A549 (cell line): ENCODE measurements around the gene GPR142. TPM values are rescaled to one million over a fixed set of nuclear protein-coding genes. Genes with fewer than 3 reads are reported as not detected.

Experiments used
- ATAC-seq, 2 experiments: fragments of 200-7000 bp in 1 of 2; fragments of >200 bp in 1 of 2; cut with Nextera tagmentation in 1 of 2; cut with Tn5 transposase in 1 of 2; 3 replicates each; pipeline versions ENCODE4 v1.8.0 to v1.9.1; 2018 to 2020; ENCODE audit warnings: mild to moderate bottlenecking in 1 of 2, moderate library complexity in 1 of 2
- CTCF ChIA-PET: fragments of 300-600 bp; sonication (Branson Sonifier 250); formaldehyde crosslinking; extraction: SDS; loops from one replicate; lab custom pipeline; 2021; ENCODE audit warnings: antibody characterized with exemption, inconsistent platforms; lab: Yijun Ruan, JAX
- POLR2A ChIA-PET: fragments of 350-600 bp; formaldehyde crosslinking; extraction: SDS; loops from one replicate; lab custom pipeline; 2021; ENCODE audit warnings: antibody characterized with exemption, inconsistent platforms; lab: Yijun Ruan, JAX
- DNase-seq, 2 experiments: peaks; one replicate each; pipeline versions ENCODE4 v3.0.0 to v3.0.0-alpha.2; 2011 to 2016; ENCODE audit warnings: low read depth in 1 of 2, low spot score in 1 of 2
- FAIRE-seq: peaks from 2 replicates; lab custom pipeline; 2011; peaks lifted over from hg19 to GRCh38; lab: Jason Lieb, UNC
- H3K27ac ChIP-seq, 2 experiments: fragments of >200 bp; sonication (Bioruptor Twin); formaldehyde crosslinking; 3 replicates each; pipeline ENCODE4 v1.5.1; 2016 to 2017
- H3K4me1 ChIP-seq: fragments of >200 bp; sonication (Bioruptor Twin); formaldehyde crosslinking; 3 replicates; pipeline ENCODE4 v1.6.1; 2016
- H3K4me2 ChIP-seq: fragments of >200 bp; sonication (Bioruptor Twin); formaldehyde crosslinking; 3 replicates; pipeline ENCODE4 v1.6.1; 2016
- H3K4me3 ChIP-seq: fragments of >200 bp; sonication (Bioruptor Twin); formaldehyde crosslinking; 3 replicates; pipeline ENCODE4 v1.5.1; 2016
- H3K9me3 ChIP-seq: fragments of >200 bp; sonication (Bioruptor Twin); formaldehyde crosslinking; 3 replicates; pipeline ENCODE4 v1.6.1; 2016
- CBX2 ChIP-seq: fragments of 200-600 bp; sonication (generic); IDR thresholded peaks from 2 replicates; pipeline ENCODE4 v1.6.1; 2016; ENCODE audit warnings: low read depth, mild to moderate bottlenecking, borderline replicate concordance
- CEBPB ChIP-seq, 2 experiments: fragments of >200 bp in 1 of 2; sonication (Bioruptor Twin) in 1 of 2; formaldehyde crosslinking in 1 of 2; IDR thresholded peaks; 2 replicates each; pipeline ENCODE4 v1.6.1; 2012 to 2016
- FOSB ChIP-seq: fragments of 250-450 bp; sonication (Bioruptor Pico); IDR thresholded peaks from 2 replicates; pipeline ENCODE4 v1.5.0; 2020; ENCODE audit warnings: mild to moderate bottlenecking, moderate library complexity
- HOXB5 ChIP-seq: fragments of 250-450 bp; sonication (Bioruptor Pico); IDR thresholded peaks from 2 replicates; pipeline ENCODE4 v1.5.0; 2020; ENCODE audit warnings: mild to moderate bottlenecking, moderate library complexity
- JUN ChIP-seq, 2 experiments: fragments of >200 bp; sonication (Bioruptor Twin); formaldehyde crosslinking; IDR thresholded peaks; 2 replicates in 1 of 2; 3 replicates in 1 of 2; pipeline ENCODE4 v1.6.1; 2016 to 2017
- MAX ChIP-seq: IDR thresholded peaks from 2 replicates; pipeline ENCODE4 v1.6.1; 2012
- NFE2L2 ChIP-seq: fragments of 150-350 bp; conservative IDR thresholded peaks from 2 replicates; pipeline ENCODE4 v1.6.1; 2014; ENCODE audit warnings: low read length
- NR3C1 ChIP-seq: fragments of >200 bp; sonication (Bioruptor Twin); formaldehyde crosslinking; IDR thresholded peaks from 3 replicates; pipeline ENCODE4 v1.6.1; 2017
- POLR2A ChIP-seq: IDR thresholded peaks from 2 replicates; pipeline ENCODE4 v1.6.1; 2012; ENCODE audit warnings: mild to moderate bottlenecking, low read length
- RARB ChIP-seq: fragments of 250-450 bp; sonication (Bioruptor Pico); IDR thresholded peaks from 2 replicates; pipeline ENCODE4 v1.8.0; 2021; ENCODE audit warnings: mild to moderate bottlenecking, moderate library complexity
- RFX5 ChIP-seq: fragments of 450-650 bp; IDR thresholded peaks from 2 replicates; pipeline ENCODE4 v1.7.1; 2014; ENCODE audit warnings: antibody characterized with exemption, mild to moderate bottlenecking, moderate library complexity
- TFCP2L1 ChIP-seq: fragments of 250-450 bp; sonication (Bioruptor Pico); IDR thresholded peaks from 2 replicates; pipeline ENCODE4 v1.5.0; 2021; ENCODE audit warnings: mild to moderate bottlenecking
- ZFP36 ChIP-seq: fragments of 450-650 bp; IDR thresholded peaks from 2 replicates; pipeline ENCODE4 v1.6.1; 2014; ENCODE audit warnings: borderline replicate concordance; ENCODE audit not compliant: partially characterized antibody
- ZNF302 ChIP-seq: fragments of 250-450 bp; sonication (Bioruptor Pico); IDR thresholded peaks from 2 replicates; pipeline ENCODE4 v1.9.0; 2021; ENCODE audit warnings: inconsistent platforms, mild to moderate bottlenecking, moderate library complexity
- ZSCAN20 ChIP-seq: fragments of 250-450 bp; sonication (Bioruptor Pico); IDR thresholded peaks from 2 replicates; pipeline ENCODE4 v1.8.0; 2022; ENCODE audit warnings: mild to moderate bottlenecking, moderate library complexity
- WGBS: methylation state at CpG from one replicate; pipeline ENCODE4 v1.1.6; 2017; ENCODE audit errors: missing lambda C conversion rate; 5-methylcytosine and 5-hydroxymethylcytosine counted together
- polyA plus RNA-seq, 4 experiments: library from polyadenylated mRNA; depleted of rRNA in 3 of 4; stranded (reverse); fragments of >200 nt; fragmentation: RNase III in 1 of 4; extraction: RNeasy Plus Mini Kit Qiagen cat#74134 plus additional on column Dnase treatment in 1 of 4; gene quantifications; 2 replicates in 3 of 4; 3 replicates in 1 of 4; pipeline ENCODE4 v1.2.3, GENCODE V29; 2011 to 2017
- TF ChIP-seq, protein P1 (sequence below): fragments of 450-650 bp; IDR thresholded peaks from 2 replicates; pipeline ENCODE4 v1.6.1; 2014; ENCODE audit warnings: antibody characterized with exemption
- TF ChIP-seq, protein P2 (sequence below): IDR thresholded peaks from 2 replicates; pipeline ENCODE4 v1.6.1; 2012; ENCODE audit warnings: low read depth, borderline replicate concordance
- TF ChIP-seq, protein P3 (sequence below): fragments of 250-450 bp; sonication (Bioruptor Pico); IDR thresholded peaks from 2 replicates; pipeline ENCODE4 v1.5.0; 2021; ENCODE audit warnings: mild to moderate bottlenecking, moderate library complexity, borderline replicate concordance
- TF ChIP-seq, protein P4 (sequence below): fragments of 200-600 bp; sonication (generic); IDR thresholded peaks from 2 replicates; pipeline ENCODE4 v1.6.1; 2016; ENCODE audit warnings: antibody characterized with exemption, mild to moderate bottlenecking, moderate library complexity
- TF ChIP-seq, protein P5 (sequence below): fragments of >200 bp; sonication (Bioruptor Twin); formaldehyde crosslinking; IDR thresholded peaks from 3 replicates; pipeline ENCODE4 v1.6.1; 2016

The GPR142 gene
- polyA plus RNA-seq, 2 of the 4 experiments (the other 2 are of a cell fraction): not detected

DNA sequence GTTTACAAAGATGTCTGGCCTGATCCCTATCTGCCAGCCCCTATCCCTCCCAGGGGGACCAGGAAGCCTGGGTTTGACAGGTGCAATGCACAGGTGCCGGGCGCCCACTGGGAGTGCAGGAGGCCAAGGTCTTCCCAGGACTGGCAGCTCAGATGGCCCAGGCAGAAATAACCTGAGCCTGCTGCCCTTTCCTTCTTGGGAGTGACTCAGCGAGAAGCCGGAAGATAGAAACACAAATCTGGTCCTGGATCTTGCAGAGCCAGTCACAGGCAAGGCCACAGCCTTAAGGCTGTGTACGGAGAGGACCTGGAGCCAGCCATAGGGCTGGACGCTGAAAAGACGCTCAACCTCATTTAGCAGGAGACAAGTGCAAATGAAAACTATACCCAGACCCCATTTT lies 27.7 kb downstream of the GPR142 start:
- H3K27ac ChIP-seq: peak overlapping the region in 1 of 2 experiments; percentile 42; a peak in 2 of 6 replicates
- ChIA-PET CTCF (interaction anchor here (0.6 to 11.3 kb wide), 13 partner anchors 8 to 737 kb away, joined by 3 to 127 read pairs (median 3); partner anchors contain the start of genes BTBD17 and GPR142), POLR2A (no interaction called here)
- no peak for TF ChIP-seq POLR2A
- H3K4me2 ChIP-seq: no peak overlapping the region
- WGBS: 87% methylated on average over 7 of the region's 7 CpGs
- H3K4me1 ChIP-seq: peaks cover 5% of the 10 kb centered on the region; the same call in 2 of the 3 replicates
- H3K4me3 ChIP-seq: no peak overlapping the region
- FAIRE-seq: no peak
- no peaks in the 10 kb centered on the region for H3K9me3 ChIP-seq
- ATAC-seq: peak; percentile 41 to 49; a peak in 5 of 6 replicates
- peak in 1 of 2 experiments; percentile 27 for DNase-seq

DNA sequence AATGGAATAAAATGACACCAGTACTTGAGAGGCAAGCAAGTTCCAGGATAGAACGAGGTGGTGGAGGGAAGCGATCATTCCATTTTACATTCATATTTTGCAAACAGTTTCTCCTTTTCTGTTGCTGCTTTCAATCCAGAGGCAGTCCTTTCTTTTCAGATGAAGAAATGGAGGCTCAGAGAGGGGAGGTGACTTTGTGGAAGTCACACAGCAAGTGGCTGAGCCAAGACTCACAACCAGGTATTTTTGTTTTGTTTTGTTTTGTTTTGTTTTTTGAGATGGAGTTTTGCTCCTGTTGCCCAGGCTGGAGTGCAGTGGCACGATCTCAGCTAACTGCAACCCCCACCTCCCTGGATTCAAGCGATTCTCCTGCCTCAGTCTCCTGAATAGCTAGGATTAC lies 29.3 kb downstream of the GPR142 start:
- FAIRE-seq: no peak
- H3K27ac ChIP-seq: no peak overlapping the region
- H3K4me3 ChIP-seq: no peak overlapping the region
- no peak for ATAC-seq
- H3K4me2 ChIP-seq: no peak overlapping the region
- no peaks in the 10 kb centered on the region for H3K9me3 ChIP-seq
- POLR2A ChIA-PET: no interaction called here
- no peak for DNase-seq
- H3K4me1 ChIP-seq: peaks cover 5% of the 10 kb centered on the region; the same call in 2 of the 3 replicates
- CTCF ChIA-PET: interaction anchor here (7.6 to 11.3 kb wide), 2 partner anchors 13 to 61 kb away, joined by 72 to 127 read pairs; no protein-coding TSS in a partner anchor
- 64% methylated on average over 4 of the region's 4 CpGs for WGBS
- TF ChIP-seq NFE2L2: no peak
- no peak for TF ChIP-seq FOSB (CRISPR knock-in tag)
- TF ChIP-seq, protein P1, sequence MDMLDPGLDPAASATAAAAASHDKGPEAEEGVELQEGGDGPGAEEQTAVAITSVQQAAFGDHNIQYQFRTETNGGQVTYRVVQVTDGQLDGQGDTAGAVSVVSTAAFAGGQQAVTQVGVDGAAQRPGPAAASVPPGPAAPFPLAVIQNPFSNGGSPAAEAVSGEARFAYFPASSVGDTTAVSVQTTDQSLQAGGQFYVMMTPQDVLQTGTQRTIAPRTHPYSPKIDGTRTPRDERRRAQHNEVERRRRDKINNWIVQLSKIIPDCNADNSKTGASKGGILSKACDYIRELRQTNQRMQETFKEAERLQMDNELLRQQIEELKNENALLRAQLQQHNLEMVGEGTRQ: no peak
- TF ChIP-seq ZFP36: peak; percentile 61

- Histone ChIP-seq H3K4me1 (no peaks in the 10 kb centered on the region), H3K27ac (no peak overlapping the region), H3K4me3 (no peak overlapping the region), H3K9me3 (no peaks in the 10 kb centered on the region), H3K4me2 (no peak overlapping the region)
- FAIRE-seq (no peak), ATAC-seq (no peak), DNase-seq (no peak)
- TF ChIP-seq, protein P2, sequence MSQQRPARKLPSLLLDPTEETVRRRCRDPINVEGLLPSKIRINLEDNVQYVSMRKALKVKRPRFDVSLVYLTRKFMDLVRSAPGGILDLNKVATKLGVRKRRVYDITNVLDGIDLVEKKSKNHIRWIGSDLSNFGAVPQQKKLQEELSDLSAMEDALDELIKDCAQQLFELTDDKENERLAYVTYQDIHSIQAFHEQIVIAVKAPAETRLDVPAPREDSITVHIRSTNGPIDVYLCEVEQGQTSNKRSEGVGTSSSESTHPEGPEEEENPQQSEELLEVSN: no peak
- TF ChIP-seq, protein P1: no peak
- no peak for TF ChIP-seq RFX5
- TF ChIP-seq ZNF302 (CRISPR knock-in tag): no peak
- no peak for TF ChIP-seq JUN (IDR thresholded peaks at IDR 0.05)
- TF ChIP-seq, protein P3, sequence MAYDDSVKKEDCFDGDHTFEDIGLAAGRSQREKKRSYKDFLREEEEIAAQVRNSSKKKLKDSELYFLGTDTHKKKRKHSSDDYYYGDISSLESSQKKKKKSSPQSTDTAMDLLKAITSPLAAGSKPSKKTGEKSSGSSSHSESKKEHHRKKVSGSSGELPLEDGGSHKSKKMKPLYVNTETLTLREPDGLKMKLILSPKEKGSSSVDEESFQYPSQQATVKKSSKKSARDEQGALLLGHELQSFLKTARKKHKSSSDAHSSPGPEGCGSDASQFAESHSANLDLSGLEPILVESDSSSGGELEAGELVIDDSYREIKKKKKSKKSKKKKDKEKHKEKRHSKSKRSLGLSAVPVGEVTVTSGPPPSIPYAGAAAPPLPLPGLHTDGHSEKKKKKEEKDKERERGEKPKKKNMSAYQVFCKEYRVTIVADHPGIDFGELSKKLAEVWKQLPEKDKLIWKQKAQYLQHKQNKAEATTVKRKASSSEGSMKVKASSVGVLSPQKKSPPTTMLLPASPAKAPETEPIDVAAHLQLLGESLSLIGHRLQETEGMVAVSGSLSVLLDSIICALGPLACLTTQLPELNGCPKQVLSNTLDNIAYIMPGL: no peak
- no peak for TF ChIP-seq CEBPB (IDR thresholded peaks at IDR 0.05)
- CTCF ChIA-PET: interaction anchor here (0.9 to 15.2 kb wide), 4 partner anchors 8 to 201 kb away, joined by 4 to 138 read pairs (median 6); no protein-coding TSS in a partner anchor
- 77% methylated on average over 7 of the region's 7 CpGs for WGBS
- POLR2A ChIA-PET: no interaction called here
Measured at GRCh38 chr17:74402048-74402447, 34.7 kb downstream of the GPR142 start.

GRCh38 chr17:74403512-74404137 lies 36.3 kb downstream of the GPR142 start:
- Histone ChIP-seq H3K9me3 (no peaks in the 10 kb centered on the region), H3K4me3 (no peak overlapping the region), H3K4me1 (peaks cover 7% of the 10 kb centered on the region), H3K4me2 (no peak overlapping the region), H3K27ac (no peak overlapping the region)
- DNase-seq (no peak), FAIRE-seq (no peak), ATAC-seq (no peak)
- ChIA-PET POLR2A (interaction anchor here (0.6 kb wide), 1 partner anchor 478 kb away, joined by 3 read pairs; no protein-coding TSS in a partner anchor), CTCF (interaction anchor here (1.3 to 15.2 kb wide), 6 partner anchors 9 to 198 kb away, joined by 3 to 138 read pairs (median 6); no protein-coding TSS in a partner anchor)
- WGBS: 73% methylated on average over 12 of the region's 12 CpGs
- TF ChIP-seq CBX2 (no peak), RARB (CRISPR knock-in tag) (no peak), HOXB5 (CRISPR knock-in tag) (no peak), ZNF302 (CRISPR knock-in tag) (no peak), ZSCAN20 (no peak), TFCP2L1 (CRISPR knock-in tag) (no peak), NR3C1 (no peak), MAX (no peak)
- TF ChIP-seq, protein P4, sequence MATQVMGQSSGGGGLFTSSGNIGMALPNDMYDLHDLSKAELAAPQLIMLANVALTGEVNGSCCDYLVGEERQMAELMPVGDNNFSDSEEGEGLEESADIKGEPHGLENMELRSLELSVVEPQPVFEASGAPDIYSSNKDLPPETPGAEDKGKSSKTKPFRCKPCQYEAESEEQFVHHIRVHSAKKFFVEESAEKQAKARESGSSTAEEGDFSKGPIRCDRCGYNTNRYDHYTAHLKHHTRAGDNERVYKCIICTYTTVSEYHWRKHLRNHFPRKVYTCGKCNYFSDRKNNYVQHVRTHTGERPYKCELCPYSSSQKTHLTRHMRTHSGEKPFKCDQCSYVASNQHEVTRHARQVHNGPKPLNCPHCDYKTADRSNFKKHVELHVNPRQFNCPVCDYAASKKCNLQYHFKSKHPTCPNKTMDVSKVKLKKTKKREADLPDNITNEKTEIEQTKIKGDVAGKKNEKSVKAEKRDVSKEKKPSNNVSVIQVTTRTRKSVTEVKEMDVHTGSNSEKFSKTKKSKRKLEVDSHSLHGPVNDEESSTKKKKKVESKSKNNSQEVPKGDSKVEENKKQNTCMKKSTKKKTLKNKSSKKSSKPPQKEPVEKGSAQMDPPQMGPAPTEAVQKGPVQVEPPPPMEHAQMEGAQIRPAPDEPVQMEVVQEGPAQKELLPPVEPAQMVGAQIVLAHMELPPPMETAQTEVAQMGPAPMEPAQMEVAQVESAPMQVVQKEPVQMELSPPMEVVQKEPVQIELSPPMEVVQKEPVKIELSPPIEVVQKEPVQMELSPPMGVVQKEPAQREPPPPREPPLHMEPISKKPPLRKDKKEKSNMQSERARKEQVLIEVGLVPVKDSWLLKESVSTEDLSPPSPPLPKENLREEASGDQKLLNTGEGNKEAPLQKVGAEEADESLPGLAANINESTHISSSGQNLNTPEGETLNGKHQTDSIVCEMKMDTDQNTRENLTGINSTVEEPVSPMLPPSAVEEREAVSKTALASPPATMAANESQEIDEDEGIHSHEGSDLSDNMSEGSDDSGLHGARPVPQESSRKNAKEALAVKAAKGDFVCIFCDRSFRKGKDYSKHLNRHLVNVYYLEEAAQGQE: no peak
- TF ChIP-seq, protein P5, sequence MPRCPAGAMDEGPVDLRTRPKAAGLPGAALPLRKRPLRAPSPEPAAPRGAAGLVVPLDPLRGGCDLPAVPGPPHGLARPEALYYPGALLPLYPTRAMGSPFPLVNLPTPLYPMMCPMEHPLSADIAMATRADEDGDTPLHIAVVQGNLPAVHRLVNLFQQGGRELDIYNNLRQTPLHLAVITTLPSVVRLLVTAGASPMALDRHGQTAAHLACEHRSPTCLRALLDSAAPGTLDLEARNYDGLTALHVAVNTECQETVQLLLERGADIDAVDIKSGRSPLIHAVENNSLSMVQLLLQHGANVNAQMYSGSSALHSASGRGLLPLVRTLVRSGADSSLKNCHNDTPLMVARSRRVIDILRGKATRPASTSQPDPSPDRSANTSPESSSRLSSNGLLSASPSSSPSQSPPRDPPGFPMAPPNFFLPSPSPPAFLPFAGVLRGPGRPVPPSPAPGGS: no peak
